A673 (cell line): Measurements from ENCODE around the gene IMMP2L. TPM values are rescaled to one million over a fixed set of nuclear protein-coding genes. Genes with fewer than 3 reads are reported as not detected.

Source experiments
- BruUV-seq: library from RNA; stranded (reverse); fragments of 400-500 nt; replicated peaks from 2 replicates; lab custom pipeline; 2021; lab: Mats Ljungman, UMichigan
- CTCF ChIA-PET: fragments of 300-600 bp; sonication (Branson Sonifier 250); formaldehyde crosslinking; loops from one replicate; lab custom pipeline; 2022; ENCODE audit warnings: antibody characterized with exemption; lab: Charles Lee
- POLR2A ChIA-PET: fragments of 300-600 bp; sonication (Branson Sonifier 250); formaldehyde crosslinking; loops from one replicate; lab custom pipeline; 2022; ENCODE audit warnings: antibody characterized with exemption; ENCODE audit not compliant: low non-redundant PET; lab: Charles Lee
- DNase-seq: peaks from one replicate; pipeline ENCODE4 v3.0.0-alpha.2; 2015; ENCODE audit warnings: low spot score
- H3K27ac ChIP-seq: fragments of 200-600 bp; sonication (generic); 2 replicates; pipeline ENCODE4 v1.5.1; 2016; ENCODE audit warnings: mixed run types, low read depth, mild to moderate bottlenecking, mixed read lengths, antibody characterized with exemption, low read length; ENCODE audit not compliant: poor library complexity, severe bottlenecking
- H3K27me3 ChIP-seq: fragments of 200-600 bp; sonication (generic); replicated peaks from 2 replicates; pipeline ENCODE4 v1.6.1; 2017; ENCODE audit warnings: mixed run types, low read depth, mild to moderate bottlenecking, mixed read lengths, antibody characterized with exemption, low read length; ENCODE audit not compliant: insufficient read depth, poor library complexity
- H3K36me3 ChIP-seq: fragments of 200-600 bp; sonication (generic); 2 replicates; pipeline ENCODE4 v1.6.1; 2016; ENCODE audit warnings: mixed run types, mild to moderate bottlenecking, mixed read lengths, antibody characterized with exemption, low read length; ENCODE audit not compliant: insufficient read depth, poor library complexity, severe bottlenecking
- H3K4me1 ChIP-seq: fragments of 200-600 bp; sonication (generic); 2 replicates; pipeline ENCODE4 v1.6.1; 2017; ENCODE audit warnings: mixed run types, mild to moderate bottlenecking, mixed read lengths, antibody characterized with exemption, low read length; ENCODE audit not compliant: insufficient read depth, poor library complexity, severe bottlenecking
- H3K4me3 ChIP-seq: fragments of 200-600 bp; sonication (generic); 2 replicates; pipeline ENCODE4 v1.5.1; 2016; ENCODE audit warnings: low read depth, mixed run types, mild to moderate bottlenecking, mixed read lengths, low read length; ENCODE audit not compliant: poor library complexity, severe bottlenecking
- H3K9me3 ChIP-seq: fragments of 200-600 bp; sonication (generic); 2 replicates; pipeline ENCODE4 v1.6.1; 2016; ENCODE audit warnings: mixed run types, low read depth, mild to moderate bottlenecking, mixed read lengths, antibody characterized with exemption, low read length; ENCODE audit not compliant: poor library complexity, severe bottlenecking
- CTCF ChIP-seq: fragments of 300-800, 200-600 bp; sonication (generic); conservative IDR thresholded peaks from 2 replicates; pipeline ENCODE4 v1.5.1; 2017; ENCODE audit warnings: low read depth, mild to moderate bottlenecking, antibody characterized with exemption, low read length, moderate library complexity, mixed read lengths
- EZH2 ChIP-seq: fragments of 200-600 bp; sonication (generic); IDR thresholded peaks from 2 replicates; pipeline ENCODE4 v1.6.1; 2017; ENCODE audit warnings: borderline replicate concordance, low read depth, mild to moderate bottlenecking, mixed read lengths, antibody characterized with exemption, low read length; ENCODE audit not compliant: poor library complexity, severe bottlenecking
- intact Hi-C: fragments of 100-400 bp; cut with micrococcal nuclease; formaldehyde crosslinking; loops from one replicate; pipeline ENCODE4 v1.10.0; 2022; ENCODE audit not compliant: unreplicated experiment
- total RNA-seq: library from RNA; stranded (reverse); gene quantifications from 2 replicates; pipeline ENCODE4 v1.2.3, GENCODE V29; 2021

Gene IMMP2L
- total RNA-seq, 1 experiment from 2014 or later, result 10.0 TPM

GRCh38 chr7:111107579-111107978, 454.7 kb downstream of the IMMP2L start:
- ChIA-PET POLR2A (no interaction called here), CTCF (no interaction called here)
- DNase-seq, result no peak
- TF ChIP-seq EZH2 (no peak), CTCF (no peak)
- BruUV-seq, result no TSS peak
- no peak overlapping the region for H3K27ac ChIP-seq
- no peaks in the 10 kb centered on the region for H3K27me3 ChIP-seq
- intact Hi-C loops, result no loop called here
- H3K4me1 ChIP-seq, result no peaks in the 10 kb centered on the region
- H3K9me3 ChIP-seq, result no peaks in the 10 kb centered on the region
- H3K36me3 ChIP-seq, result no peaks in the 10 kb centered on the region
- no peak overlapping the region for H3K4me3 ChIP-seq

- CTCF ChIA-PET, result no interaction called here
- intact Hi-C loops, result no loop called here
- BruUV-seq, result no TSS peak
- Histone ChIP-seq H3K27me3 (no peaks in the 10 kb centered on the region), H3K4me1 (no peaks in the 10 kb centered on the region), H3K27ac (no peak overlapping the region), H3K4me3 (no peak overlapping the region), H3K9me3 (no peaks in the 10 kb centered on the region), H3K36me3 (no peaks in the 10 kb centered on the region)
- POLR2A ChIA-PET, result no interaction called here
- TF ChIP-seq CTCF, result no peak
- TF ChIP-seq EZH2, result no peak
- DNase-seq, result no peak
These were observed 457.0 kb downstream of the IMMP2L start for GRCh38 chr7:111105269-111105668.

DNA sequence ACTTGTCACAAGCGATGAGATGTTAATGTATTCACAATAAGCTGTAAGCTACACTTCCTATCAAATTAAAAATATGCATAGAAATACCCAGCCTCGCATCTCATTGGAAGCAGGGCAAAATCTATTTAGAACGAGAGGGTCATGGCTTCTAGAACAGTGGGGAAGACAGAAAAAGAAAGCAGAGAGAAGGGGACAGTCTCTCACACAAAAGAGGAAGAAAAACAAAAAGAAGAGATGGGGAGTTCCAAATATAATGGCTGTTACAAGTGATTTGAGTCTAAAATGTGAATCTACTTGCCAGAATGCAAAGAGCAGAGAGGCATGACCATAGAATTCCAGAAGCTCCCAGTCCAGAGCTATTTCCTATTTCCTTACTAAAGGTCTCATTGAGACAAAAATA, 457.6 kb downstream of the IMMP2L start:
- Histone ChIP-seq H3K4me1 (no peaks in the 10 kb centered on the region), H3K27ac (no peak overlapping the region), H3K9me3 (no peaks in the 10 kb centered on the region), H3K4me3 (no peak overlapping the region), H3K36me3 (no peaks in the 10 kb centered on the region), H3K27me3 (no peaks in the 10 kb centered on the region)
- no peak for DNase-seq
- POLR2A ChIA-PET, result no interaction called here
- BruUV-seq, result no TSS peak
- TF ChIP-seq EZH2 (no peak), CTCF (no peak)
- intact Hi-C loops, result no loop called here
- CTCF ChIA-PET, result no interaction called here
